Transverse colon (tissue), 4 donors: Measurements from ENCODE around the gene LYZL1.

Experiments
- CTCF ChIP-seq, 5 experiments: fragments of 200-600 bp in 3 of 5; fragments of 450-650 bp in 2 of 5; sonication (generic) in 3 of 5; IDR thresholded peaks; 1 replicate in 2 of 5; 2 replicates in 3 of 5; pipeline ENCODE4 v1.5.1; 2016 to 2017; ENCODE audit warnings: antibody characterized with exemption in 5 of 5, inconsistent platforms in 3 of 5, mild to moderate bottlenecking in 2 of 5, moderate library complexity in 1 of 5
- EP300 ChIP-seq: sonication (generic); formaldehyde crosslinking; IDR thresholded peaks from one replicate; pipeline ENCODE4 v1.6.1; 2017; ENCODE audit warnings: antibody characterized with exemption, low read depth
- POLR2A ChIP-seq: fragments of 450-650 bp; IDR thresholded peaks from one replicate; pipeline ENCODE4 v1.6.1; 2016; ENCODE audit warnings: antibody characterized with exemption, mild to moderate bottlenecking, moderate library complexity
- POLR2AphosphoS5 ChIP-seq, 3 donors: sonication (generic); formaldehyde crosslinking; IDR thresholded peaks; one replicate each; pipeline ENCODE4 v1.6.1; 2016; ENCODE audit warnings: antibody characterized with exemption in 3 of 3

GRCh38 chr10:29265210-29265768, 23.6 kb upstream of the LYZL1 start:
- TF ChIP-seq CTCF (IDR thresholded peaks at IDR 0.05) (no peak), POLR2A (no peak), POLR2AphosphoS5 (IDR thresholded peaks at IDR 0.05) (no peak), EP300 (no peak)
